ELF-1 (cell line): ENCODE results near the gene DCTN3.
A peak's percentile ranks its signal among the peaks of the same experiment; 100 is the strongest.

Experiments
- DNase-seq: peaks from one replicate; pipeline ENCODE4 v3.0.0-alpha.2; 2016; ENCODE audit warnings: low read depth, low spot score

DCTN3 gene

GRCh38 chr9:34590381-34591247 is 29.7 kb downstream of the DCTN3 start:
- peak; percentile 44 for DNase-seq

DNA sequence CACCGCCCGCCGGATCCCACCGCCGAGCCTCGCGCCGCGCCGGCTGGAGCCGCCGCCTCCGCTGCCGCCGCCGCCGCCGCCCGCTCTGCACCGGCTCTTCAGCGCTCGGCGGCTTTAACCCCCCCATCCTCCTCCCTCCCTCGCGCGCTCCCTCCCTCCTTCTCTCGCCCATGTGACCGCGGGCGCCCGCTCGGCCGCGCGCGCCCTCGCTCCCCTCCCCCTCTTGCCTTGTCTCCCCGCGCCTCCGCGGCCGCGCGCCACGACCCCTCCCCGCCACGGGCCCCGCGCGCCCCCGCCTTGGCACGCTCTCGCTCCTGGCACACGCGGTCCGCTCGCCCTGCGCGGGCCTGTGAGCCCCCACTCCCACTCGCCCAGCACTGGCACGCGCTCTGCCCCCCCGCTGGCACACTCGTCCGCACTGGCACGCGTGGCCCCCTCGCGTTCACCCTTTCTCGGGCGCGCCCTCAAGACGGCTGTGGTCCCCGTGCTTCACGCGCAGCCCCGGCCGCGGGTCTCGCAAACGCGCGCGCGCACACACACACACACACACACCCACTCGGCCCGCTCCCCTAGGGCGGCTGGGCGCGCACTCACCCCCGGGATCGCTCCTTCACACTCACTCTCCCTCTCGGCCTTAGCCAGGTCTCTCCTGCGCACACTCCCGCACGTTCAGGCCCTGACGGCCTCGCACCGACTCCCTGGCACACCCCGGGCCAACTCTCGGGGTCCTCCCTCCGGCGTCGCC is 30.5 kb downstream of the DCTN3 start, which contains the start of gene CNTFR:
TSS of gene CNTFR (minus strand) at position 89 of the 745 bp plus-strand sequence. CDS start 20,743 bp downstream, outside the sequence.
- DNase-seq, result peak; percentile 36

DNA sequence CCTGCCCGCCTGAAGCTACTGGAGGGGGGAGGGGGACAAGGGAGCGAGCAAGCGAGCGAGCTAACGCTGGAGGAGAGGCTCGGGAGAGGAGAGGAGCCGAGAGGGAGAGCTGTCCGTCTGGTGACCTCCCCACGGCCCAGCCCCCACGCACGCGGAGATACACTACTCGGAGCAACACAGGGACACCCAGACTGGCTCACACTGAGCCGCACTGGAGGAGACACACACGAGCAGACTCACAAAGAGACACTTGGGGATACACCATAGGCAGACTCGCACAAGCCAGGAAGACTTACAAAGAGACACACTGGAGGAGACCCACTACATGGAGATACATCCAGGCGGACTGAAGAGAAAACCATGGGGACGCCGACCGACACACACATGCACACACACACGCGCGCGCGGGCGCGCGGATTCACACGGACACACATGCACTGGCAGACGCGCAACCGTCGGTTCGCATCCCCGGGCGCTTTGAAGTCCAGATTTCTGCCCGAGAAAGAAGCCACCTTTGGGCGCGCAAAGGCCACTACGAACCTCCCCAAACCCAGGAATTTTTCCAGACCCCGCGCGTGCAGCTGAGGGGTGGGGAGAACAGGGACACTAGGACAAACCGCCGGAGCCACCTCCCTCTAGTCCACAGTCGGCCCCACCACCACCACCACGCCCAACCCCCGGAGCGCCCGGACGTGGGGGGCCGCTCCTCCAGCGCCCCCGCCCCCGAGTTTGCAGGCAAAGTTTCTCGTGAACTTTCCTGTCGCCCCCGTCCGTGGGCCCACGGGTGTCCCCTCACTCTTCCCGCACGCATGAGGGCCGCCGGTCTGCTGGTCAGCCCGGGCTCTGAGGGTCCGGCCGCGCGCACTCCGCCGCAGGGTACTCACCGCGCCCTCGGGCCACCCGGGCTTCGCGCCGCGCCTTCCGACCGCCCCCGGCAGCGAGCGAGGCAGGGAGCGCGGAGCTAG is 31.3 kb downstream of the DCTN3 start:
- peak; percentile 53 for DNase-seq

DNA sequence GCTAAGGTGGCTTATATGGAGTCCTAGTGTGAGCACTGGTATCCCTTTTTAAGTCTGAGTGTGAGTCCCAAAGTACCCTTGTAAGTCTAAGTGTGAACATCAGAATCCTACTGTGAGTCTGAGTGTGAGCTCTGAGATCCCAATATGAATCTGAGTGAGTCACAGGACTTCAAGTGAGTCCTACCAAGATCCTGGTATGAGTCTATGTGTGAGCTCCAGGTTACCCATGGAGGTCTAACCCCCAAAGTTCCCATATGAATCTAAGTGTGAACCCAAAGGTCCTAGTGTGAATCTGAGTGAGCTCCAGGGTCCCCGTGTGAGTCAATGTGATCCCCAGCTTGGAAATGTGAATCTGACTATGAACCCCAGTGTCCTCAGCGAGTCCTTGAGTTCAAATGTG is 33.0 kb downstream of the DCTN3 start:
- no peak for DNase-seq

- peak; percentile 47 for DNase-seq
These were observed 34.2 kb downstream of the DCTN3 start for GRCh38 chr9:34585946-34586669.

DNA sequence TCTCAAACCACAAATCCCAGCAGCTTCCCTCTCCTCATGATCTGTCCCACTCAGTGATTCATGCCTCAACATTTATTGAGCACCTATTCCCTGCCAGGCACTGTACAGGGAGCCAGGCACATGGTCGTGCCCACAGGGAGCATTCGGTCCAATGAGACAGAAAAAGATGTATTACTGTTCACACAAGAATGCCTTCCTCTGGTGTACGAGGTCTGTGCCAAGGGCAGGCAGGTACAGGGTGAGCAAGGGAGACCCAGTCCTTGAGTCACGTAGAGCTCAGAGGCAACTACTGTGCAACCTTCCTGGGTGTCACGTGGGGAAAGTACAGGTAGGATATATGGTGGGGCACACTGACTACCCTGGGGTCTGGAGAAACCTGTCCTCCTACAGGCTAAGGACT is 35.3 kb downstream of the DCTN3 start:
- no peak for DNase-seq

- no peak for DNase-seq
These were observed 37.5 kb downstream of the DCTN3 start for GRCh38 chr9:34582787-34583186.

DNA sequence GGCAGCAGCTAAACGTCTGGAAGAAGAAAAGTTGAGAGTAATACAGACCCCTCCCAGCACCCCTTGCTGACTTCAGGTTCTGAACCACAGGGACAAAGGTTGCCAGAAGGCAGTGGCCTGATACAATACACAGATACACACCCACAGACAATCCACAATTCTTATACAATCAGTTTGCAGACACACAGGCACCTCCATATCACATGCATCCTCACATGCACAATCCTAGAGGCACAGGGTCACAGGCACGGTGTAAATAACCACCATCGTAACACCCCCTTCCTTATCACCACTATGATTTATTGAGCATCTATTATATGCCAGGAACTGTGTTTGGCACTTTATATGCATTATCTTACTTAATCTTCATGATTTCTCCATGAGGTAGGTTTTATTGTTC is 39.0 kb downstream of the DCTN3 start:
- no peak for DNase-seq

DNA sequence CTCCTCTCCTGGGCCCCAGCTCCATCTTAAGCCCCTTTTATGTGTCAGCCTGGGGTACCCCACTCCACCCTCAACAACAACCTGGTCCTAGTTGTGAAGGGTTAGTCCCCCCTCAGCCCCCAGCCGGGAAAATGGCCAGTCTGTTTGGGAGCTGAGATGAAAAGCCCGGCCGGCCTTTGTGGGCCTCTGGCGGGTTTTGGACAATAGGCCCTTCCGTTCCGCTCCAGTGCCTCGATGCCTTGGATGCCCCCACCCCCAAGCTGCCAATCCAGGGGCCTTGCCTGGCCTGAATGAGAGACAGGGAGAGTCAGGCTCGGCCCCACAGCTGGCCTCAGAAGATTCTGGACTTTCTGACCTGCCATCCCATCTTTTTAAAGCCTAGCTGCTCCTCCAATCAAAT is 39.9 kb downstream of the DCTN3 start:
- peak; percentile 69 for DNase-seq

DNA sequence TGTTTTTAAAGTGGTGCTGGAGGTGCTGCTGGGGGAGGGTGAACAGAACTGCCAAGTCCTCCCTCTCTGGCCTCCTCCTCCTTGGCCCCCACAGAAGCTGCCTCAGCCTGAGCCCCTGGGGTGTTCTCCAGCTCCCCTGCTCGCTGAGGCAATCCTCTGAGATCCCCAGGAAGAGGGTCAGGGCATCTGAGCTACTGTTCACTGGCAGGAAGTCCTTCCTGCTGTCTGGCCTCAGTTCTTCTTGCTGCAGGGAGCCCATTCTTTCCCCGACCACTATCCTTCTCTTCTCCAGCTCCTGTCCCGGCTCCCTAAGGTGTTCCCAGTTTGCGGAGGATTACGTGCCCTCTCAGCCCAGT is 40.5 kb downstream of the DCTN3 start:
- no peak for DNase-seq

- DNase-seq, result no peak
These were observed 41.0 kb downstream of the DCTN3 start for GRCh38 chr9:34579104-34579807.

DNA sequence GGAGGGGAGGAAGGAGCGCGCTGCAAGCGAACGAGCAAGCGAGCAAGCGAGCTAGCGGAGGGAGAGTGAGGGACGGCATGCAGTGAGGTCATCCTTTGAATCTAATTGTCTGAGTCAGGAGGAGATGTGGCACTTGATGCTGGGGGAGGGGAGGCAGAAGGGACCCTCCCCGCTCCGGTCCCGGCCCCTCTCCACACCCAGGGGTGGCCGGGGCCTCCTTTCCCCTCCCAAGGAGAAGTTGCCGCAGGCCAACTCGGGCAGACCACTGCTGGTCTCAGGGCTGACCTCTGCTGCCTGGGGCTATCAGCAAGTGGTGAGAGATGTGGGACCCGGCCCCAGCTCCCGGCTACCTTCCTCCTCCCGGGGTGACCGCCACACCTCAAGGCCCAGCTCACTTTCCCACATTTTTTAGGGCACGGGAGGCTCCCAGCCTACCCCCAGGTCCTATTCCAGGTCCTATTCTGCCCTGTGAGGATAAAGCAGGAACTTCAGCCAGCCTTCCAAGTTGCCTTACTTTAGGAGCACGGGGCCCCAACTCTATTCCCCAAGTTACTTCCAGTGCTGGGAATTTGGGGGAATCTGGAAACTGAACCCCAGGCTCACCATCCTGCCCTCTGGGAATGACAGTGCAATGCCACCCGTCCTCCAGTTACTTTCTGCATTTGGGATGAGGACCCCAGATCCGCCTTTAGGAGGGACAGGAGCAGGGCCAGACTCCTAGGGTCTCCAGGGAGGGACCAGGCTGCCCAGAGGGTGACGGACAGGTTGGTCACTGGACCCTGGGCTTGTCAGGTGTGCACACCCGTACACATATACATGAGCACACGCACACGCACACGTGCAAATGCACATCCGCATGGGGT is 41.8 kb downstream of the DCTN3 start:
- DNase-seq, result peak; percentile 66

DNA sequence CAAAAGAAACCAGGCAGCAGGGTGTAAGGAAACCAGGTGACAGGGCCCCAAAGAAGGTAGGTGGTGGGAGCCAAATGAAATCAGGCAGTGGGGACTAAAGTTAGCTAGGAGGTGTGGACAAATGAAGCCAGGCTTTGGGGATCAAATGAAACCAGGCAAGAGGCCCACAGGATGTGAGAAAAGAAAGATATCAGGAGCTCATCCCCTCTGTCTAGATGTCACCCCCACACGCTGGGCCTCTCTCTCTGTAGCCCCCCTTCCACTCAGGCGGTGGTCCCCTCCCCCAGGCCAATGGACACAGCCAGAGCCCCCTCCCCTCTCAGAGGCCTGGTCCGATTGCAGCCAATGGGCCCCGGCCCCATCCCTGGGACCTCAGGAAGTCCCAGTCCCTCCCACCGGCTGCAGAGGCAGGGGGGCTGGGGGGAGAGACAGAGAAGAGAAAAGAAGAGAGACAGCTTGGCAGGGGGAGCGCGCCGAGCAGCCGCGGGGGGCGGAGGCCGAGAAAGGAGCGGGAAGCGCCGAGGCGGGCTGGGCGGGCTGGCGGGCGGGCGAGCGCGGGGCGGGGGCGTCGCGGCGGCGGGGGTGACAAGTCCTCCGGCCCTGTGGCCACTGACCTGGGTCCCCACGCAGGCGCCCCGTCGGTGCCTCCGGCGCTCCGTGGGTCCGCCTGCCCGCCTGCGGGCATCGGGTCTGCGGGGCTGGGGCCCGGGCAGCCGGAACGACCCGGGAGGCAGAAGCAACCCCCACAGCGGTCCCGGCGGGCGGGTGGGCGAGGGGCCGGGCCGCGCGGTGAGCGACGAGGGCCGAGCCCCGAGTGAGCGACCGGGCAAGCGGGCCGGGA is 42.7 kb downstream of the DCTN3 start:
- DNase-seq, result peak; percentile 43

DNA sequence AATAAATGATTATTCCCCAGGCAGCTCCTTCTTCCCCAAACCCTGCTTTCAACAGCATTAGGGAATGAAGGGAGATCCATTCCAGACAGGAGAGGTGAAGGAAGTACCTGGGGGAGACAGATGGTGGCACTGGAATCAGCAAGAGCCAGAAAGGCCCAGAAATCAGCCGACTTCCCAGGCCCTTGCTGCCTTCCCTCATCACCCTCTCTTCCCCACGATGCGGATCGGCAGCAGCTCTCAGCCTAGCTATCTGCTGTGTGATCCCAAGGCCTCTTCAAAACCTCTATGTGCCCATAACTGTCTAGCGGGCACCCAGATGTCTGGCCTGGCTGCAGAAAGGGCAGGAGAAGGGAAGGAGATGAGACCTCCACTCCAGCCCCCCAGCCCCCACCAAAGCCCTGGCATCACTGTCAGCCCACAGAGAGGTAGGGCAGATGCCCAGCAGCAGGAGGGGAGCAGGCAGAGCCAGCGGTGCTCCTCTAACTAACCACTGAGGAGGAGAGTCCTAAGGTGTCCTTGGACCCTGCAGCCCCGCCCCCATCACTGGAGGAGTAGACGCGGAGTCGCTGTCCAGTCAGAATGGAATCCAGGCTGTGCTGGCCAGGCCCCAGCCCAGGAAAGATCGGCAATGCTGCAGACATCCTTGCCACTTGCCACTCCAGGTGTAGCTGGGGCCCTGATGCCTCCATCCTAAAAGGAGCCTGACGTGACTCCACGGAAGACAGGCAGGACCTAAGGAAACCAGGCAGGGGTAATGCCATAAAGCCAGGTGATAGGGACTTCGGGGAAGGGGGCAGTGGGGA is 43.5 kb downstream of the DCTN3 start:
- peak; percentile 70 for DNase-seq

DNA sequence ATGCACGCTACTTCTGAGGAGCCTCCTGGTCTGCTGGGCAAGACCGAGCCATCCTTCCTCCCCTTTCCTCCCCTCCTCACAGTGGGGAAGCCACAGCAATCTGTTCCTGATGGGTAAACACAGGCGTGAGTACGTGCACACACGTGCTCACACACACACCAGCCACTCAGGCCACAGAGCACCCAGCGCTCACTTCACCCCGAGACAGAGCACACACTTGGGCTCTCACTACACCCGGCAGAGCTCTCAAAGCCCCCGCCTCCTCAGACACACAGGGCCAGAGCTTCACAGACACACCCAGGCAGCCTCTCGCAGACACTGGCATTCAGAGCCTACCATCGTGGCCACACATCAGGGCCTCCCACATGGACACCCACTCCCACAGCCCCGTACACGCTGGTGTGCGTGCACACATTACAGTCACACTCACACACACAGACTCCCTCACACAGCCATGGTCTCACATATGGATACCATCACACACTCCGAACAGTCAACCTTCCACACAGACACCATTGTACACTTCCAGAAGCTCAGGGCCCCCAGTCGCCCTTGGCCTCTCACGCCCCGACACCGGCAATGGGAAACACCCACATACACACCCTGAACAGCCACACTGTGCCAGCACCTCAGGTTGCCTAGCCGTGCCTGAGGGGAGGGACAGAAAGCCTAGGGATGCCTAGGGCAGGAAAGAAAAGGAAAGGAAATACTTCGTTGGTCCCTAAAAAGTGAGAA is 44.3 kb downstream of the DCTN3 start:
- no peak for DNase-seq

GRCh38 chr9:34575241-34575640 is 45.1 kb downstream of the DCTN3 start:
- DNase-seq, result no peak

GRCh38 chr9:34574571-34574970 is 45.7 kb downstream of the DCTN3 start:
- no peak for DNase-seq
